Measurements from ENCODE around the gene EIF4EBP3. TPM values are rescaled to one million over a fixed set of nuclear protein-coding genes. Genes with fewer than 3 reads are reported as not detected.

The EIF4EBP3 gene
- polyA plus RNA-seq, 1 donor (not counting 4 experiments of a cell fraction or from before 2014, with no cell fraction given) = 5.2 TPM

DNA sequence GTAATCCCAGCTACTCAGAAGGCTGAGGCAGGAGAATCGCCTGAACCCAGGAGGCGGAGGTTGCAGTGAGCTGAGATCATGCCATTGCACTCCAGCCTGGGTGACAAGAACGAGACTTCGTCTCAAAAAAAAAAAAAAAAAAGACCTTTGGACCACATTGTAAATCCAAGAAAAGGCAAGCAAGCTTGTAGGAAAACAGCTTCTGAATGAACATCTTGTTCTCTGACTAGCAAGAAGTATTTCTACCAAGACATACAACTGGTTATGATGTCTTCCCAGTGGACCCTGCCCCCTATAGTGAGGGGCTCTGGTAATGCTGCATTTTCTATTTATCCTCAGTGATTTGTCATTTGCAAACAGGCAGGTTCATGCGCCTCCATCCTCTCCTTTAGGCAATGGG, 4.5 kb upstream of the EIF4EBP3 start:
- Histone ChIP-seq H3K4me1 (ENCODE audit: control insufficient read depth, extremely low read depth, insufficient read depth, low read length) (peaks cover 9% of the 10 kb centered on the region), H3K4me3 (ENCODE audit: control insufficient read depth in 2 of 3, extremely low read depth in 1 of 3, insufficient read depth in 2 of 3, low read depth in 1 of 3, low read length in 3 of 3) (no peak overlapping the region), H3K36me3 (ENCODE audit: control insufficient read depth in 2 of 2, extremely low read depth in 1 of 2, insufficient read depth in 2 of 2, low read length in 2 of 2) (peaks cover 11 to 29% of the 10 kb centered on the region in 2 experiments)

DNA sequence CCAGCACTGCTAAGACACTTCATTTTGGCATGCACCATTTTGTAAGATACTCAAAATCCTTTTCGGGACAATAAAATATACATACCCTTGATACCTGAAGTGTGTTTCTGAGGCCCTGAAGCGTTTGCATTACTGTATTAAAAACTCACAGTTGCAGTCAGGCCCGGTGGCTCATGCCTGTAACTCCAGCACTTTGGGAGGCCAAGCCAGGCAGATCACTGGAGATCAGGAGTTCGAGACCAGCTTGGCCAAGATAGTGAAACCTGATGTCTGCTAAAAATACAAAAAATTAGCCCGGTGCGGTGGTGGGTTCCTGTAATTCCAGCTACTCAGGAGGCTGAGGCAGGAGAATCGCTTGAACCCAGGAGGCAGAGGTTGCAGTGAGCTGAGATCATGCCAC, 2.5 kb upstream of the EIF4EBP3 start:
- peaks cover 16 to 22% of the 10 kb centered on the region in 2 experiments for H3K36me3 ChIP-seq (ENCODE audit: control insufficient read depth in 2 of 2, extremely low read depth in 1 of 2, insufficient read depth in 2 of 2, low read length in 2 of 2)
- dilution Hi-C loops (cut with MboI; ENCODE audit: extremely low pct_ligation_motif_present, low sequenced_read_pairs) = no loop called here
- no peak for TF ChIP-seq CTCF (optimal IDR thresholded peaks at IDR 0.05 in 1 of 3, IDR thresholded peaks at IDR 0.05 in 1 of 3, conservative IDR thresholded peaks at IDR 0.05 in 1 of 3; ENCODE audit: extremely low read depth in 1 of 3, insufficient read depth in 2 of 3, low read length in 3 of 3)
- TF ChIP-seq EZH2 (IDR thresholded peaks at IDR 0.05; ENCODE audit: low read length) = no peak
- no peak overlapping the region for H3K27ac ChIP-seq (ENCODE audit: control insufficient read depth, insufficient read depth, low read length)
- no peak overlapping the region for H3K4me3 ChIP-seq (ENCODE audit: control insufficient read depth in 2 of 3, extremely low read depth in 1 of 3, insufficient read depth in 2 of 3, low read depth in 1 of 3, low read length in 3 of 3)
- DNase-seq (ENCODE audit: low read depth, low spot score) = no peak
- no peaks in the 10 kb centered on the region for H3K79me2 ChIP-seq (ENCODE audit: control insufficient read depth, insufficient read depth, low read length)
- no peak for FAIRE-seq
- no peaks in the 10 kb centered on the region for H3K27me3 ChIP-seq (ENCODE audit: control insufficient read depth, extremely low read depth, insufficient read depth, low read length)
- no peak overlapping the region for H3K9ac ChIP-seq (ENCODE audit: control insufficient read depth, extremely low read depth, insufficient read depth, low read length)
- no peak overlapping the region for H3K4me2 ChIP-seq (ENCODE audit: control insufficient read depth, extremely low read depth, insufficient read depth, low read depth, low read length)
- H3K9me1 ChIP-seq (ENCODE audit: control insufficient read depth, extremely low read depth, insufficient read depth, low read length) = no peaks in the 10 kb centered on the region
- H2AFZ ChIP-seq (ENCODE audit: control insufficient read depth, low read length) = no peak overlapping the region
- peaks cover 14% of the 10 kb centered on the region for H3K4me1 ChIP-seq (ENCODE audit: control insufficient read depth, extremely low read depth, insufficient read depth, low read length)
- H4K20me1 ChIP-seq (ENCODE audit: control insufficient read depth, extremely low read depth, insufficient read depth, low read length) = no peaks in the 10 kb centered on the region
- no peaks in the 10 kb centered on the region for H3K9me3 ChIP-seq (ENCODE audit: control insufficient read depth, low read depth, low read length)

More for the DNA sequence above, 4.5 kb upstream of the EIF4EBP3 start:
- H3K79me2 ChIP-seq (ENCODE audit: control insufficient read depth, insufficient read depth, low read length) = no peaks in the 10 kb centered on the region
- no peak overlapping the region for H3K27ac ChIP-seq (ENCODE audit: control insufficient read depth, insufficient read depth, low read length)
- no peak overlapping the region for H2AFZ ChIP-seq (ENCODE audit: control insufficient read depth, low read length)
- TF ChIP-seq CTCF (optimal IDR thresholded peaks at IDR 0.05 in 1 of 3, IDR thresholded peaks at IDR 0.05 in 1 of 3, conservative IDR thresholded peaks at IDR 0.05 in 1 of 3; ENCODE audit: extremely low read depth in 1 of 3, insufficient read depth in 2 of 3, low read length in 3 of 3) = no peak
- TF ChIP-seq EZH2 (IDR thresholded peaks at IDR 0.05; ENCODE audit: low read length) = no peak
- H4K20me1 ChIP-seq (ENCODE audit: control insufficient read depth, extremely low read depth, insufficient read depth, low read length) = no peaks in the 10 kb centered on the region
- no peak overlapping the region for H3K4me2 ChIP-seq (ENCODE audit: control insufficient read depth, extremely low read depth, insufficient read depth, low read depth, low read length)
- no peak for DNase-seq (ENCODE audit: low read depth, low spot score)
- no peaks in the 10 kb centered on the region for H3K9me1 ChIP-seq (ENCODE audit: control insufficient read depth, extremely low read depth, insufficient read depth, low read length)
- no peak for FAIRE-seq
- dilution Hi-C loops (cut with MboI; ENCODE audit: extremely low pct_ligation_motif_present, low sequenced_read_pairs) = no loop called here
- no peak overlapping the region for H3K9ac ChIP-seq (ENCODE audit: control insufficient read depth, extremely low read depth, insufficient read depth, low read length)
- H3K27me3 ChIP-seq (ENCODE audit: control insufficient read depth, extremely low read depth, insufficient read depth, low read length) = no peaks in the 10 kb centered on the region
- H3K9me3 ChIP-seq (ENCODE audit: control insufficient read depth, low read depth, low read length) = no peaks in the 10 kb centered on the region

Data from keratinocyte (primary cell).